CD4-positive, alpha-beta T cell (primary cell): ENCODE data around the gene E2F3. TPM values are rescaled to one million over a fixed set of nuclear protein-coding genes. Genes with fewer than 3 reads are reported as not detected.

Experiments used
- ATAC-seq: fragments of 200-7000 bp; cut with Tn5 transposase; one replicate; pipeline ENCODE4 v1.10.0; 2022; ENCODE audit warnings: mild to moderate bottlenecking; ENCODE audit not compliant: poor library complexity
- CTCF ChIA-PET: fragments of 350-600 bp; sonication (Branson Sonifier 250); formaldehyde crosslinking; loops from one replicate; lab custom pipeline; 2021; ENCODE audit warnings: antibody characterized with exemption, inconsistent platforms; lab: Charles Lee
- POLR2A ChIA-PET: fragments of 350-600 bp; sonication (Branson Sonifier 250); formaldehyde crosslinking; loops from one replicate; lab custom pipeline; 2021; ENCODE audit warnings: antibody characterized with exemption, inconsistent platforms; lab: Charles Lee
- DNase-seq, 14 experiments: peaks; one replicate each; pipeline ENCODE4 v3.0.0-alpha.2; 2013 to 2020; ENCODE audit warnings: mixed read lengths in 2 of 14
- H3K27ac ChIP-seq, 2 donors: one replicate each; pipeline versions ENCODE4 v1.5.1 to v1.7.0; 2013; ENCODE audit warnings: low read length in 2 of 2, low read depth in 1 of 2, mild to moderate bottlenecking in 1 of 2
- H3K27me3 ChIP-seq, 2 experiments: 1 replicate in 1 of 2; 2 replicates in 1 of 2; pipeline versions ENCODE4 v1.6.1 to v1.7.0; 2013; ENCODE audit warnings: low read length in 2 of 2, control low read depth in 1 of 2, mild to moderate bottlenecking in 1 of 2, moderate library complexity in 1 of 2; ENCODE audit not compliant: insufficient read depth in 2 of 2, control insufficient read depth in 1 of 2
- H3K36me3 ChIP-seq: one replicate; pipeline ENCODE4 v1.6.1; 2013; ENCODE audit warnings: low read length, control low read depth; ENCODE audit not compliant: insufficient read depth
- H3K4me1 ChIP-seq: one replicate; pipeline ENCODE4 v1.6.1; 2013; ENCODE audit warnings: low read length, control low read depth; ENCODE audit not compliant: insufficient read depth
- H3K4me3 ChIP-seq: one replicate; pipeline ENCODE4 v1.5.1; 2013; ENCODE audit warnings: mild to moderate bottlenecking, low read length, moderate library complexity
- H3K9me3 ChIP-seq, 2 experiments: 1 replicate in 1 of 2; 2 replicates in 1 of 2; pipeline versions ENCODE4 v1.6.1 to v1.7.0; 2013; ENCODE audit warnings: low read length in 2 of 2, mild to moderate bottlenecking in 2 of 2, control low read depth in 1 of 2, moderate library complexity in 1 of 2; ENCODE audit not compliant: control insufficient read depth in 1 of 2, insufficient read depth in 1 of 2
- H3K27ac Mint-ChIP-seq: one replicate; pipeline ENCODE4 v1.8.0; 2020; ENCODE audit warnings: mixed read lengths
- H3K27me3 Mint-ChIP-seq: one replicate; pipeline ENCODE4 v1.8.0; 2021; ENCODE audit warnings: mixed read lengths
- H3K36me3 Mint-ChIP-seq: one replicate; pipeline ENCODE4 v1.8.0; 2021; ENCODE audit warnings: low read depth, mixed read lengths
- H3K4me1 Mint-ChIP-seq: one replicate; pipeline ENCODE4 v1.8.0; 2021; ENCODE audit warnings: low read depth, mixed read lengths
- H3K4me3 Mint-ChIP-seq: one replicate; pipeline ENCODE4 v1.8.0; 2020; ENCODE audit warnings: mild to moderate bottlenecking, mixed read lengths
- H3K9me3 Mint-ChIP-seq: one replicate; pipeline ENCODE4 v1.8.0; 2020; ENCODE audit warnings: mixed read lengths
- intact Hi-C, 2 experiments: fragments of 100-400 bp; cut with DNase I in 1 of 2; cut with micrococcal nuclease in 1 of 2; formaldehyde crosslinking; loops; one replicate each; pipeline versions ENCODE4 v1.15.1 to v1.9.0; 2023 to 2025; cut with DNase I, micrococcal nuclease
- total RNA-seq, 174 experiments: library from RNA in 2 of 174; stranded (reverse) in 2 of 174; gene quantifications; one replicate each; pipeline ENCODE4 v1.2.3 and lab custom pipeline; 2021 to 2026
- TF ChIP-seq, protein P1 (sequence below): fragments of 200-600 bp; IDR thresholded peaks from one replicate; pipeline ENCODE4 v1.8.0; 2022; ENCODE audit warnings: antibody characterized with exemption, mild to moderate bottlenecking

Gene E2F3
- total RNA-seq, 2 experiments from 2014 or later = 2.7 to 2.9 TPM

GRCh38 chr6:20483887-20484497 lies 82.3 kb downstream of the E2F3 start:
- no peaks in the 10 kb centered on the region for H3K4me1 ChIP-seq
- TF ChIP-seq, protein P1, sequence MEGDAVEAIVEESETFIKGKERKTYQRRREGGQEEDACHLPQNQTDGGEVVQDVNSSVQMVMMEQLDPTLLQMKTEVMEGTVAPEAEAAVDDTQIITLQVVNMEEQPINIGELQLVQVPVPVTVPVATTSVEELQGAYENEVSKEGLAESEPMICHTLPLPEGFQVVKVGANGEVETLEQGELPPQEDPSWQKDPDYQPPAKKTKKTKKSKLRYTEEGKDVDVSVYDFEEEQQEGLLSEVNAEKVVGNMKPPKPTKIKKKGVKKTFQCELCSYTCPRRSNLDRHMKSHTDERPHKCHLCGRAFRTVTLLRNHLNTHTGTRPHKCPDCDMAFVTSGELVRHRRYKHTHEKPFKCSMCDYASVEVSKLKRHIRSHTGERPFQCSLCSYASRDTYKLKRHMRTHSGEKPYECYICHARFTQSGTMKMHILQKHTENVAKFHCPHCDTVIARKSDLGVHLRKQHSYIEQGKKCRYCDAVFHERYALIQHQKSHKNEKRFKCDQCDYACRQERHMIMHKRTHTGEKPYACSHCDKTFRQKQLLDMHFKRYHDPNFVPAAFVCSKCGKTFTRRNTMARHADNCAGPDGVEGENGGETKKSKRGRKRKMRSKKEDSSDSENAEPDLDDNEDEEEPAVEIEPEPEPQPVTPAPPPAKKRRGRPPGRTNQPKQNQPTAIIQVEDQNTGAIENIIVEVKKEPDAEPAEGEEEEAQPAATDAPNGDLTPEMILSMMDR = no peak
- intact Hi-C loops = no loop called here
- H3K4me3 ChIP-seq = no peak overlapping the region
- H3K36me3 Mint-ChIP-seq = peaks cover 66% of the 10 kb centered on the region
- ChIA-PET POLR2A (no interaction called here), CTCF (no interaction called here)
- no peak overlapping the region for H3K27ac Mint-ChIP-seq
- H3K9me3 ChIP-seq = no peaks in the 10 kb centered on the region
- DNase-seq = no peak
- no peak overlapping the region for H3K27ac ChIP-seq
- H3K4me3 Mint-ChIP-seq = no peak overlapping the region
- H3K27me3 ChIP-seq = no peaks in the 10 kb centered on the region
- H3K9me3 Mint-ChIP-seq = no peaks in the 10 kb centered on the region
- no peaks in the 10 kb centered on the region for H3K27me3 Mint-ChIP-seq
- peaks cover 32% of the 10 kb centered on the region for H3K36me3 ChIP-seq
- ATAC-seq = no peak
- no peaks in the 10 kb centered on the region for H3K4me1 Mint-ChIP-seq

DNA sequence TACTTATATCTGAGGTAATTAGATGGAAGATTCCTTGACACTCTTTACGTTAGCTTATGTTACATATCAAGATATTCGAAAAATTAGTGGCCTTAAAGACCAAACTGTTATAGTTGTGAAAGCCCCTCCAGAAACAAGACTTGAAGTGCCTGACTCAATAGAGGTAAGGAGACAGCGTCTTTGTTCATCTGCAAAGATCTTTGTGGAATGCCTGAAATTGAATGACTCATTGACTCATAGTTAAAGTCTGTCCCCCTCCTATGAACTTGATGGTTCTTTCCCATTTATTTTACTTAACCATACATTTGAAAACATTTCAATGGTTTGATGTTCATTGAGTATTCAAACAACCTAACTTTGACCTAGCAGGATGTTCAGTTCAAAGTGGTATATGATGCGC lies 85.0 kb downstream of the E2F3 start:
- no peaks in the 10 kb centered on the region for H3K4me1 Mint-ChIP-seq
- Histone ChIP-seq H3K27ac (no peak overlapping the region), H3K4me3 (no peak overlapping the region), H3K9me3 (no peaks in the 10 kb centered on the region), H3K36me3 (peaks cover 31% of the 10 kb centered on the region), H3K27me3 (no peaks in the 10 kb centered on the region), H3K4me1 (no peaks in the 10 kb centered on the region)
- ATAC-seq (no peak), DNase-seq (no peak)
- TF ChIP-seq, protein P1 = no peak
- peaks cover 72% of the 10 kb centered on the region for H3K36me3 Mint-ChIP-seq
- ChIA-PET POLR2A (no interaction called here), CTCF (no interaction called here)
- H3K27me3 Mint-ChIP-seq = no peaks in the 10 kb centered on the region
- H3K27ac Mint-ChIP-seq = no peak overlapping the region
- intact Hi-C loops = no loop called here
- no peak overlapping the region for H3K4me3 Mint-ChIP-seq
- H3K9me3 Mint-ChIP-seq = no peaks in the 10 kb centered on the region

DNA sequence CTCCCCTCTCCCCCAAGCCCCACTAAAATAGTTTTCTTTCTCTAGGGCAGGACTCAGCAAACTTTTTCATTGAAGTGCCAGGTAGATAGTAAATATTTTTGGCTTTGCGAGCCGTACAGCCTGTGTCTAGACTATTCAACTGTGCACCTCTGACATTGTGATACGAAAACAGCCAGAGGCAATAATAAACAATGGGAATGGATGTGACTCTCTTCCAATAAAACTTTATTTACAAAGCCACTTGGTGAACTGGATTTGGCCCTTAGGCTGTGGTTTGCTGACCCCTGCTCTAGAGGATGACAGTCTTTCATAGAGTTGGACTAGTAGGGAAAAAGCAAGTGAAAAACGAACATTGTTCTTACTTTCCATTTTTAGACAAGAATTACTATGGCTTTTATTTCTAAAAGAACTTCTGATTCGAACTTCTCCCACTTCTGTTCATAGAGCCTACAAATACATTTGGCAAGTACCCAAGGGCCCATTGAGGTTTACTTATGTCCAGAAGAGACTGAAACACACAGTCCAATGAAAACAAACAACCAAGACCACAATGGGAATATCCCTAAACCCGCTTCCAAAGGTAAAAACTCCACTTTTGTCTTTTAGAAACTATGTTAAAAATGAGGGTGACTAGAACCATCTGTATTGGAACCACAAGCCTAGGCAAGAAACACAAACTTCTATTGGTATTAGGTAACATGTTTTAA lies 86.1 kb downstream of the E2F3 start:
- H3K4me3 ChIP-seq = no peak overlapping the region
- Mint-ChIP-seq H3K36me3 (peaks cover 69% of the 10 kb centered on the region), H3K27me3 (no peaks in the 10 kb centered on the region), H3K4me3 (no peak overlapping the region), H3K4me1 (no peaks in the 10 kb centered on the region), H3K9me3 (no peaks in the 10 kb centered on the region), H3K27ac (no peak overlapping the region)
- ATAC-seq = no peak
- intact Hi-C loops = no loop called here
- no peak for DNase-seq
- CTCF ChIA-PET = no interaction called here
- H3K4me1 ChIP-seq = no peaks in the 10 kb centered on the region
- TF ChIP-seq, protein P1 = no peak
- peaks cover 25% of the 10 kb centered on the region for H3K36me3 ChIP-seq
- no peaks in the 10 kb centered on the region for H3K9me3 ChIP-seq
- H3K27ac ChIP-seq = no peak overlapping the region
- no peaks in the 10 kb centered on the region for H3K27me3 ChIP-seq
- POLR2A ChIA-PET = no interaction called here
